CD1c-positive myeloid dendritic cell (primary cell): Measurements from ENCODE around the gene IL22RA2.

ENCODE experiments used
- DNase-seq: peaks from one replicate; pipeline ENCODE4 v3.0.0-alpha.2; 2016; ENCODE audit errors: extremely low spot score

IL22RA2 gene

GRCh38 chr6:137167702-137168377 lies 5.6 kb downstream of the IL22RA2 start:
- DNase-seq, result no peak

GRCh38 chr6:137166247-137167098 lies 7.0 kb downstream of the IL22RA2 start:
- DNase-seq, result peak; percentile 71

GRCh38 chr6:137165375-137166246 lies 7.8 kb downstream of the IL22RA2 start:
- no peak for DNase-seq

GRCh38 chr6:137163732-137164318 lies 9.6 kb downstream of the IL22RA2 start:
- DNase-seq, result no peak

GRCh38 chr6:137162692-137163306 lies 10.6 kb downstream of the IL22RA2 start:
- DNase-seq, result peak; percentile 33

GRCh38 chr6:137161949-137162348 lies 11.5 kb downstream of the IL22RA2 start:
- no peak for DNase-seq

- DNase-seq, result no peak
These were observed 12.7 kb downstream of the IL22RA2 start for GRCh38 chr6:137160763-137161162.

- DNase-seq, result no peak
These were observed 13.5 kb downstream of the IL22RA2 start for GRCh38 chr6:137159912-137160311.

GRCh38 chr6:137157601-137158000 lies 15.8 kb downstream of the IL22RA2 start:
- no peak for DNase-seq

GRCh38 chr6:137156650-137157049 lies 16.8 kb downstream of the IL22RA2 start:
- no peak for DNase-seq

GRCh38 chr6:137155830-137156229 lies 17.6 kb downstream of the IL22RA2 start:
- peak; percentile 67 for DNase-seq

GRCh38 chr6:137150072-137150471 lies 23.4 kb downstream of the IL22RA2 start:
- DNase-seq, result peak; percentile 82

- DNase-seq, result no peak
These were observed 24.4 kb downstream of the IL22RA2 start for GRCh38 chr6:137149035-137149393.

GRCh38 chr6:137148306-137149034 lies 25.0 kb downstream of the IL22RA2 start:
- peak; percentile 94 for DNase-seq

- no peak for DNase-seq
These were observed 26.2 kb downstream of the IL22RA2 start for GRCh38 chr6:137147195-137147594.

- DNase-seq, result no peak
These were observed 27.2 kb downstream of the IL22RA2 start for GRCh38 chr6:137146206-137146605.

GRCh38 chr6:137145421-137145820 lies 28.0 kb downstream of the IL22RA2 start:
- DNase-seq, result no peak

GRCh38 chr6:137136065-137136464 lies 37.4 kb downstream of the IL22RA2 start:
- DNase-seq, result peak; percentile 51

- no peak for DNase-seq
These were observed 39.0 kb downstream of the IL22RA2 start for GRCh38 chr6:137134483-137134882.

GRCh38 chr6:137133122-137133521 lies 40.3 kb downstream of the IL22RA2 start:
- DNase-seq, result no peak
